Measurements from ENCODE around the gene TPM1. TPM values are rescaled to one million over a fixed set of nuclear protein-coding genes. Genes with fewer than 3 reads are reported as not detected.
"Not testable (repeated sequence)": the region's sequence is repeated elsewhere in the genome, so short reads cannot be mapped to it uniquely, and the experiment has no call there.

Gene TPM1
- polyA plus RNA-seq (2013, experiment 1 of 2): 1,430 TPM
- polyA plus RNA-seq (2013, experiment 2 of 2): 1,425 TPM

GRCh38 chr15:63041974-63042876 lies at the start of gene TPM1:
Gene TPM1 (plus strand): TSS chr15:63042747. CDS start chr15:63042830, 83 bp downstream.
- Histone ChIP-seq H3K4me3 (ENCODE audit: low read length in 2 of 2) (peak within 1 kb of the TSS; percentile 69 to 98), H3K27me3 (ENCODE audit: control insufficient read depth in 3 of 3, insufficient read depth in 3 of 3, low read depth in 1 of 3, low read length in 3 of 3) (peaks cover 0 to 27% (median 0%) of the 10 kb centered on the region in 3 experiments)

GRCh38 chr15:62993066-62993465 lies 49.5 kb upstream of the TPM1 start:
- Histone ChIP-seq H2BK15ac (ENCODE audit: low read length) (no peak overlapping the region), H3K4me2 (ENCODE audit: insufficient read depth, low read length, poor library complexity, severe bottlenecking) (no peak overlapping the region), H3K4me1 (ENCODE audit: control insufficient read depth in 2 of 2, insufficient read depth in 1 of 2, low read depth in 1 of 2, low read length in 2 of 2) (peaks cover 4 to 27% of the 10 kb centered on the region in 2 donors), H3K79me1 (ENCODE audit: low read depth, low read length) (no peaks in the 10 kb centered on the region), H2BK120ac (ENCODE audit: low read depth, low read length) (no peak overlapping the region), H2BK5ac (ENCODE audit: low read length) (no peak overlapping the region), H3K27ac (replicated peaks; ENCODE audit: low read length) (no peak overlapping the region), H3K36me3 (replicated peaks in 1 of 2; ENCODE audit: control insufficient read depth in 2 of 2, insufficient read depth in 2 of 2, low read length in 2 of 2) (no peaks in the 10 kb centered on the region), H3K23ac (ENCODE audit: low read depth, low read length, poor library complexity) (no peak overlapping the region), H3K14ac (ENCODE audit: low read length) (no peak overlapping the region), H4K91ac (ENCODE audit: low read depth, low read length, poor library complexity) (no peak overlapping the region), H2BK12ac (ENCODE audit: low read length) (no peak overlapping the region), H3K18ac (ENCODE audit: low read length) (no peak overlapping the region), H3K9ac (ENCODE audit: low read depth, low read length, poor library complexity) (no peak overlapping the region), H3K9me3 (replicated peaks in 1 of 2; ENCODE audit: control insufficient read depth in 2 of 2, insufficient read depth in 1 of 2, low read depth in 1 of 2, low read length in 2 of 2) (no peaks in the 10 kb centered on the region), H3K4me3 (ENCODE audit: low read length in 2 of 2) (no peak overlapping the region), H3K27me3 (ENCODE audit: control insufficient read depth in 3 of 3, insufficient read depth in 3 of 3, low read depth in 1 of 3, low read length in 3 of 3) (peaks cover 0 to 30% (median 0%) of the 10 kb centered on the region in 3 experiments), H2AFZ (ENCODE audit: low read length) (no peak overlapping the region), H3K4ac (ENCODE audit: low read length) (no peak overlapping the region), H4K8ac (ENCODE audit: low read depth, low read length) (no peak overlapping the region), H2AK5ac (ENCODE audit: low read depth, low read length) (no peak overlapping the region)
- WGBS, 2 donors (ENCODE audit: extremely low coverage in 2 of 2, insufficient read length in 2 of 2, insufficient replicate concordance in 1 of 2): no CpG with 5 or more reads among the region's 7 CpGs
- DNase-seq (ENCODE audit: low spot score): peak; percentile 71

More at GRCh38 chr15:63041974-63042876, at the start of gene TPM1:
- Histone ChIP-seq H3K36me3 (replicated peaks in 1 of 2; ENCODE audit: control insufficient read depth in 2 of 2, insufficient read depth in 2 of 2, low read length in 2 of 2) (peaks cover 13 to 32% of the 10 kb centered on the region in 2 donors), H3K9ac (ENCODE audit: low read depth, low read length, poor library complexity) (peak within 1 kb of the TSS; percentile 100), H2BK5ac (ENCODE audit: low read length) (peak within 1 kb of the TSS; percentile 100), H3K27ac (replicated peaks; ENCODE audit: low read length) (peak within 1 kb of the TSS; percentile 98), H3K4me1 (ENCODE audit: control insufficient read depth in 2 of 2, insufficient read depth in 1 of 2, low read depth in 1 of 2, low read length in 2 of 2) (peaks cover 16 to 22% of the 10 kb centered on the region in 2 donors), H2BK15ac (ENCODE audit: low read length) (peak within 1 kb of the TSS; percentile 90), H3K79me1 (ENCODE audit: low read depth, low read length) (peaks cover 6% of the 10 kb centered on the region), H3K14ac (ENCODE audit: low read length) (peak within 1 kb of the TSS; percentile 97), H3K23ac (ENCODE audit: low read depth, low read length, poor library complexity) (peak within 1 kb of the TSS; percentile 94), H2BK12ac (ENCODE audit: low read length) (peak within 1 kb of the TSS; percentile 78), H4K8ac (ENCODE audit: low read depth, low read length) (no peak within 1 kb of the TSS), H3K4me2 (ENCODE audit: insufficient read depth, low read length, poor library complexity, severe bottlenecking) (peak within 1 kb of the TSS; percentile 88), H2AFZ (ENCODE audit: low read length) (peak within 1 kb of the TSS; percentile 96), H2BK120ac (ENCODE audit: low read depth, low read length) (peak within 1 kb of the TSS; percentile 84), H3K4ac (ENCODE audit: low read length) (peak within 1 kb of the TSS; percentile 97), H3K18ac (ENCODE audit: low read length) (peak within 1 kb of the TSS; percentile 100), H3K9me3 (replicated peaks in 1 of 2; ENCODE audit: control insufficient read depth in 2 of 2, insufficient read depth in 1 of 2, low read depth in 1 of 2, low read length in 2 of 2) (peaks cover 0 to 3% of the 10 kb centered on the region in 2 donors), H4K91ac (ENCODE audit: low read depth, low read length, poor library complexity) (peak within 1 kb of the TSS; percentile 92), H2AK5ac (ENCODE audit: low read depth, low read length) (peak within 1 kb of the TSS; percentile 95)
- peak; percentile 94 for DNase-seq (ENCODE audit: low spot score)
- no CpG with 5 or more reads among the region's 84 CpGs for WGBS, 2 donors (ENCODE audit: extremely low coverage in 2 of 2, insufficient read length in 2 of 2, insufficient replicate concordance in 1 of 2)

DNA sequence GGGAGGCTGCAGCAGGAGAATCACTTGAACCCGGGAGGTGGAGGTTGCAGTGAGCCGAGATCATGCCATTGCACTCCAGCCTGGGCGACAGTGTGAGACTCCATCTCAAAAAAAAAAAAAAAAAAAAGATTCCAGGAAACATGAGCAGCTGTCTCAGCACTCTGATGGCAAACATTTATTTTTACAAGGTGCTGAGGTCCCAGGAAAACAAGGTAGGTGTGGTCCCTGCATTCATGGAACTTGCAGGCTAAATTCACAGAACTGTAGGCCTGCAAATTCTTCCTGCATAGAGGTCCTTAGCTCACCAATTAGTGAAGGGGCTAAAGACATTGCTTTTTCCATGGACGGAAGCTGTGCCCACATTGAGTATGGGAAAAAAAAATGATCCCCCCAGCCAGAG lies 48.9 kb upstream of the TPM1 start:
- not testable (repeated sequence) for H3K14ac ChIP-seq (ENCODE audit: low read length); H3K9me3 ChIP-seq (replicated peaks in 1 of 2; ENCODE audit: control insufficient read depth in 2 of 2, insufficient read depth in 1 of 2, low read depth in 1 of 2, low read length in 2 of 2); H3K23ac ChIP-seq (ENCODE audit: low read depth, low read length, poor library complexity); DNase-seq (ENCODE audit: low spot score); H2AFZ ChIP-seq (ENCODE audit: low read length); H3K4me3 ChIP-seq (ENCODE audit: low read length in 2 of 2); H2AK5ac ChIP-seq (ENCODE audit: low read depth, low read length); H3K36me3 ChIP-seq (replicated peaks in 1 of 2; ENCODE audit: control insufficient read depth in 2 of 2, insufficient read depth in 2 of 2, low read length in 2 of 2); H2BK15ac ChIP-seq (ENCODE audit: low read length); H2BK120ac ChIP-seq (ENCODE audit: low read depth, low read length); H3K9ac ChIP-seq (ENCODE audit: low read depth, low read length, poor library complexity); H3K27ac ChIP-seq (replicated peaks; ENCODE audit: low read length); H3K4me2 ChIP-seq (ENCODE audit: insufficient read depth, low read length, poor library complexity, severe bottlenecking); H4K91ac ChIP-seq (ENCODE audit: low read depth, low read length, poor library complexity); H2BK5ac ChIP-seq (ENCODE audit: low read length); H4K8ac ChIP-seq (ENCODE audit: low read depth, low read length); H2BK12ac ChIP-seq (ENCODE audit: low read length); H3K79me1 ChIP-seq (ENCODE audit: low read depth, low read length); H3K4ac ChIP-seq (ENCODE audit: low read length)
- H3K18ac ChIP-seq (ENCODE audit: low read length): peak overlapping the region; percentile 33
- H3K4me1 ChIP-seq (ENCODE audit: control insufficient read depth in 2 of 2, insufficient read depth in 1 of 2, low read depth in 1 of 2, low read length in 2 of 2): peaks cover 4 to 27% of the 10 kb centered on the region in 2 donors
- peaks cover 0 to 25% (median 0%) of the 10 kb centered on the region in 3 experiments for H3K27me3 ChIP-seq (ENCODE audit: control insufficient read depth in 3 of 3, insufficient read depth in 3 of 3, low read depth in 1 of 3, low read length in 3 of 3)
- no CpG with 5 or more reads among the region's 4 CpGs for WGBS, 2 donors (ENCODE audit: extremely low coverage in 2 of 2, insufficient read length in 2 of 2, insufficient replicate concordance in 1 of 2)

DNA sequence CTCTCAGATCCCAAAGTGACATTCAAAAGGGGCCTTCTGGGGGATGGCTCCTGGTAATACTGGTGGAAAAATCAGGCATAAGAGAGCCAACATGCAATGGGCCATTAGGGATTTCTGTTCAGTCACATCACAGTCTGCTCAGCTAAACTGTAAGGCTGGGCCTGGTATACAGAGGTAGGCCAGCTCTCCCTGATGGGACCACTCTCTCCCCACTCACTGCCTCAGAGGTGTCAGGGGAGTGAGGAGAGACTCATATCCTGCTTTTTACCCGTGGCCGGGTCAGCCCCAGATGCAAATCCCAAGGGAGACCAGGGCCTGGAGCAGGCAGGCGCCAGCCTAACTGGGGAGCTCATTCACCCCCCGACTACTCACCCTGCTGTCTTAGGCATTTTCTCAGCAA lies 48.1 kb upstream of the TPM1 start:
- Histone ChIP-seq H4K8ac (ENCODE audit: low read depth, low read length) (no peak overlapping the region), H3K4me2 (ENCODE audit: insufficient read depth, low read length, poor library complexity, severe bottlenecking) (no peak overlapping the region), H2AK5ac (ENCODE audit: low read depth, low read length) (no peak overlapping the region), H3K4me1 (ENCODE audit: control insufficient read depth in 2 of 2, insufficient read depth in 1 of 2, low read depth in 1 of 2, low read length in 2 of 2) (peaks cover 4 to 29% of the 10 kb centered on the region in 2 donors), H3K27me3 (ENCODE audit: control insufficient read depth in 3 of 3, insufficient read depth in 3 of 3, low read depth in 1 of 3, low read length in 3 of 3) (peaks cover 0 to 18% (median 0%) of the 10 kb centered on the region in 3 experiments), H3K18ac (ENCODE audit: low read length) (peak overlapping the region; percentile 48), H3K4me3 (ENCODE audit: low read length in 2 of 2) (no peak overlapping the region), H3K36me3 (replicated peaks in 1 of 2; ENCODE audit: control insufficient read depth in 2 of 2, insufficient read depth in 2 of 2, low read length in 2 of 2) (no peaks in the 10 kb centered on the region), H3K9ac (ENCODE audit: low read depth, low read length, poor library complexity) (no peak overlapping the region), H2BK5ac (ENCODE audit: low read length) (no peak overlapping the region), H3K4ac (ENCODE audit: low read length) (no peak overlapping the region), H3K14ac (ENCODE audit: low read length) (peak overlapping the region; percentile 23), H3K79me1 (ENCODE audit: low read depth, low read length) (no peaks in the 10 kb centered on the region), H2BK120ac (ENCODE audit: low read depth, low read length) (no peak overlapping the region), H3K23ac (ENCODE audit: low read depth, low read length, poor library complexity) (no peak overlapping the region), H2BK15ac (ENCODE audit: low read length) (no peak overlapping the region), H3K9me3 (replicated peaks in 1 of 2; ENCODE audit: control insufficient read depth in 2 of 2, insufficient read depth in 1 of 2, low read depth in 1 of 2, low read length in 2 of 2) (no peaks in the 10 kb centered on the region), H4K91ac (ENCODE audit: low read depth, low read length, poor library complexity) (no peak overlapping the region), H2AFZ (ENCODE audit: low read length) (no peak overlapping the region), H2BK12ac (ENCODE audit: low read length) (no peak overlapping the region), H3K27ac (replicated peaks; ENCODE audit: low read length) (no peak overlapping the region)
- WGBS, 2 donors (ENCODE audit: extremely low coverage in 2 of 2, insufficient read length in 2 of 2, insufficient replicate concordance in 1 of 2): no CpG with 5 or more reads among the region's 4 CpGs
- DNase-seq (ENCODE audit: low spot score): no peak

Measured in neuronal stem cell (in vitro differentiated cells).